Esophagus muscularis mucosa (tissue), 4 donors: Measurements from ENCODE around the gene FOXP3. TPM values are rescaled to one million over a fixed set of nuclear protein-coding genes. Genes with fewer than 3 reads are reported as not detected.

ENCODE experiments used
- DNase-seq: peaks from one replicate; pipeline ENCODE4 v3.0.0-alpha.2; 2017; ENCODE audit errors: extremely low spot score
- H3K27ac ChIP-seq, 4 donors: fragments of 200-600 bp; sonication (generic); replicated peaks in 1 of 4; 1 replicate in 3 of 4; 2 replicates in 1 of 4; pipeline ENCODE4 v1.5.1; 2016 to 2019; ENCODE audit warnings: mild to moderate bottlenecking in 1 of 4
- H3K27me3 ChIP-seq, 4 donors: fragments of 200-600 bp; sonication (generic); one replicate each; pipeline versions ENCODE4 v1.5.1 to v1.6.0; 2016 to 2019
- H3K36me3 ChIP-seq, 4 donors: fragments of 200-600 bp; sonication (generic); one replicate each; pipeline ENCODE4 v1.5.1; 2016 to 2019
- H3K4me1 ChIP-seq, 4 donors: fragments of 200-600 bp; sonication (generic); one replicate each; pipeline ENCODE4 v1.5.1; 2016 to 2019
- H3K4me3 ChIP-seq, 4 donors: fragments of 200-600 bp; sonication (generic); 1 replicate in 2 of 4; 2 replicates in 2 of 4; pipeline ENCODE4 v1.5.1; 2016 to 2019; ENCODE audit warnings: mild to moderate bottlenecking in 4 of 4, moderate library complexity in 1 of 4
- H3K9me3 ChIP-seq, 4 donors: fragments of 200-600 bp; sonication (generic); 1 replicate in 3 of 4; 2 replicates in 1 of 4; pipeline ENCODE4 v1.5.1; 2016 to 2019
- CTCF ChIP-seq, 3 experiments: fragments of 200-600 bp in 2 of 3; fragments of 450-650 bp in 1 of 3; sonication (generic) in 2 of 3; IDR thresholded peaks; one replicate each; pipeline ENCODE4 v1.5.1; 2017 to 2019; ENCODE audit warnings: antibody characterized with exemption in 3 of 3, mild to moderate bottlenecking in 2 of 3, moderate library complexity in 1 of 3
- EP300 ChIP-seq: sonication (generic); formaldehyde crosslinking; IDR thresholded peaks from one replicate; pipeline ENCODE4 v1.6.1; 2017; ENCODE audit warnings: antibody characterized with exemption
- POLR2A ChIP-seq: fragments of 450-650 bp; IDR thresholded peaks from one replicate; pipeline ENCODE4 v1.6.1; 2017; ENCODE audit warnings: antibody characterized with exemption, moderate library complexity, mild to moderate bottlenecking, low read depth
- POLR2AphosphoS5 ChIP-seq, 2 donors: sonication (generic); formaldehyde crosslinking; IDR thresholded peaks; one replicate each; pipeline ENCODE4 v1.6.1; 2017; ENCODE audit warnings: antibody characterized with exemption in 2 of 2
- WGBS: methylation state at CpG from one replicate; pipeline ENCODE4 v1.1.5; 2018; 5-methylcytosine and 5-hydroxymethylcytosine counted together
- intact Hi-C: fragments of 100-400 bp; cut with DNase I; formaldehyde crosslinking; loops from one replicate; pipeline ENCODE4 v1.15.1; 2023
- total RNA-seq, 4 donors: library from RNA; depleted of rRNA; stranded (reverse); fragments of >200 nt; gene quantifications; one replicate each; pipeline versions ENCODE4 v1.1.0 to v1.2.1, GENCODE V29; 2016

Gene FOXP3
- total RNA-seq, 4 donors from 2014 or later: not detected

- no peaks in the 10 kb centered on the region for H3K27me3 ChIP-seq
- H3K27ac ChIP-seq: no peak overlapping the region
- peaks cover 0 to 55% (median 35%) of the 10 kb centered on the region in 4 donors for H3K36me3 ChIP-seq
- WGBS: 91% methylated on average over 10 of the region's 13 CpGs
- H3K9me3 ChIP-seq: no peaks in the 10 kb centered on the region
- intact Hi-C loops: no loop called here
- H3K4me1 ChIP-seq: no peaks in the 10 kb centered on the region
- TF ChIP-seq CTCF (IDR thresholded peaks at IDR 0.05) (no peak), EP300 (no peak), POLR2A (no peak)
- no peak overlapping the region for H3K4me3 ChIP-seq
- DNase-seq: no peak
Observed at GRCh38 chrX:49250066-49250465, 14.4 kb downstream of the FOXP3 start.

- intact Hi-C loops: no loop called here
Observed at GRCh38 chrX:49249616-49250015, 14.9 kb downstream of the FOXP3 start.

GRCh38 chrX:49249071-49249470 lies 15.4 kb downstream of the FOXP3 start:
- TF ChIP-seq POLR2A (no peak), EP300 (no peak), CTCF (IDR thresholded peaks at IDR 0.05) (no peak), POLR2AphosphoS5 (IDR thresholded peaks at IDR 0.05) (no peak)
- intact Hi-C loops: no loop called here
- 60% methylated on average over 2 of the region's 6 CpGs for WGBS
- no peaks in the 10 kb centered on the region for H3K4me1 ChIP-seq
- H3K27me3 ChIP-seq: no peaks in the 10 kb centered on the region
- H3K9me3 ChIP-seq: no peaks in the 10 kb centered on the region
- no peak overlapping the region for H3K4me3 ChIP-seq
- no peak overlapping the region for H3K27ac ChIP-seq
- H3K36me3 ChIP-seq: peaks cover 0 to 65% (median 37%) of the 10 kb centered on the region in 4 donors
- no peak for DNase-seq

More at GRCh38 chrX:49249616-49250015, 14.9 kb downstream of the FOXP3 start:
- Histone ChIP-seq H3K4me1 (no peaks in the 10 kb centered on the region), H3K36me3 (peaks cover 0 to 59% (median 35%) of the 10 kb centered on the region in 4 donors), H3K27ac (no peak overlapping the region), H3K9me3 (no peaks in the 10 kb centered on the region), H3K27me3 (no peaks in the 10 kb centered on the region), H3K4me3 (no peak overlapping the region)
- 80% methylated on average over 9 of the region's 9 CpGs for WGBS
- no peak for TF ChIP-seq POLR2AphosphoS5 (IDR thresholded peaks at IDR 0.05)
- no peak for TF ChIP-seq EP300
- TF ChIP-seq CTCF (IDR thresholded peaks at IDR 0.05): no peak
- no peak for TF ChIP-seq POLR2A
- DNase-seq: no peak

GRCh38 chrX:49247916-49248811 lies 16.3 kb downstream of the FOXP3 start:
- TF ChIP-seq CTCF (IDR thresholded peaks at IDR 0.05) (no peak), POLR2A (no peak), EP300 (no peak), POLR2AphosphoS5 (IDR thresholded peaks at IDR 0.05) (no peak)
- H3K27ac ChIP-seq: no peak overlapping the region
- DNase-seq: no peak
- 71% methylated on average over 12 of the region's 28 CpGs for WGBS
- H3K36me3 ChIP-seq: peaks cover 0 to 74% (median 45%) of the 10 kb centered on the region in 4 donors
- H3K27me3 ChIP-seq: no peaks in the 10 kb centered on the region
- intact Hi-C loops: no loop called here
- H3K4me1 ChIP-seq: no peaks in the 10 kb centered on the region
- no peaks in the 10 kb centered on the region for H3K9me3 ChIP-seq
- no peak overlapping the region for H3K4me3 ChIP-seq
